B cell (primary cell): ENCODE measurements around the gene ATP1B3. TPM values are rescaled to one million over a fixed set of nuclear protein-coding genes. Genes with fewer than 3 reads are reported as not detected.

Source experiments
- ATAC-seq: fragments of 200-7000 bp; cut with Tn5 transposase; one replicate; pipeline ENCODE4 v1.10.0; 2021; ENCODE audit warnings: low read depth, mild to moderate bottlenecking, moderate number of reproducible peaks, moderate library complexity
- CTCF ChIA-PET: fragments of 350-600 bp; sonication (Branson Sonifier 250); formaldehyde crosslinking; loops from one replicate; lab custom pipeline; 2021; ENCODE audit warnings: antibody characterized with exemption, inconsistent platforms; lab: Charles Lee
- POLR2A ChIA-PET: fragments of 350-600 bp; sonication (Branson Sonifier 250); formaldehyde crosslinking; loops from one replicate; lab custom pipeline; 2021; ENCODE audit warnings: antibody characterized with exemption; lab: Charles Lee
- DNase-seq: peaks from one replicate; pipeline ENCODE4 v3.0.0; 2013
- H2AFZ ChIP-seq: 2 replicates; pipeline ENCODE4 v1.6.1; 2012; ENCODE audit warnings: mild to moderate bottlenecking, low read depth, low read length; ENCODE audit not compliant: insufficient read depth, poor library complexity, severe bottlenecking
- H3K27ac ChIP-seq, 2 donors: 1 replicate in 1 of 2; 2 replicates in 1 of 2; pipeline ENCODE4 v1.5.1; 2012 to 2013; ENCODE audit warnings: low read length in 2 of 2, mild to moderate bottlenecking in 2 of 2, moderate library complexity in 1 of 2
- H3K27me3 ChIP-seq, 4 experiments: fragments of 200-600 bp in 1 of 4; sonication (generic) in 1 of 4; replicated peaks in 1 of 4; 1 replicate in 2 of 4; 2 replicates in 2 of 4; pipeline versions ENCODE4 v1.6.1 to v1.7.0; 2013 to 2016; ENCODE audit warnings: low read length in 3 of 4, mild to moderate bottlenecking in 2 of 4, mixed read lengths in 1 of 4, moderate library complexity in 1 of 4; ENCODE audit not compliant: insufficient read depth in 4 of 4, control insufficient read depth in 3 of 4; ENCODE audit errors: control extremely low read depth in 1 of 4
- H3K36me3 ChIP-seq, 2 experiments: replicated peaks in 1 of 2; 1 replicate in 1 of 2; 2 replicates in 1 of 2; pipeline versions ENCODE4 v1.6.1 to v1.7.1; 2013; ENCODE audit warnings: low read length in 1 of 2; ENCODE audit not compliant: insufficient read depth in 2 of 2, control insufficient read depth in 1 of 2; ENCODE audit errors: control extremely low read depth in 1 of 2, extremely low read depth in 1 of 2
- H3K4me1 ChIP-seq, 2 donors: fragments of 200-600 bp in 1 of 2; sonication (generic) in 1 of 2; 1 replicate in 1 of 2; 2 replicates in 1 of 2; pipeline versions ENCODE4 v1.5.1 to v1.6.1; 2013 to 2017; ENCODE audit warnings: low read length in 2 of 2; ENCODE audit not compliant: control insufficient read depth in 2 of 2, insufficient read depth in 2 of 2
- H3K4me2 ChIP-seq: replicated peaks from 2 replicates; pipeline ENCODE3; 2012; ENCODE audit warnings: mild to moderate bottlenecking, low read depth, low read length; ENCODE audit not compliant: poor library complexity, severe bottlenecking
- H3K4me3 ChIP-seq, 5 experiments: fragments of 200-600 bp in 1 of 5; sonication (generic) in 1 of 5; 1 replicate in 3 of 5; 2 replicates in 2 of 5; pipeline versions ENCODE4 v1.5.1 to v1.7.0; 2011 to 2016; ENCODE audit warnings: low read length in 4 of 5, mild to moderate bottlenecking in 4 of 5, low read depth in 2 of 5, control low read depth in 1 of 5, moderate library complexity in 1 of 5; ENCODE audit not compliant: insufficient read depth in 1 of 5; ENCODE audit errors: control extremely low read depth in 1 of 5, extremely low read depth in 1 of 5
- H3K79me2 ChIP-seq: fragments of 200-600 bp; sonication (generic); one replicate; pipeline ENCODE4 v1.6.0; 2016; ENCODE audit warnings: low read length; ENCODE audit not compliant: control insufficient read depth, insufficient read depth
- H3K9ac ChIP-seq: fragments of 200-600 bp; sonication (generic); 2 replicates; pipeline ENCODE4 v1.6.1; 2017; ENCODE audit warnings: mild to moderate bottlenecking, low read length, moderate library complexity
- H3K9me3 ChIP-seq, 3 donors: one replicate each; pipeline versions ENCODE4 v1.6.1 to v1.7.1; 2013; ENCODE audit warnings: low read length in 2 of 3; ENCODE audit not compliant: control insufficient read depth in 2 of 3, insufficient read depth in 1 of 3; ENCODE audit errors: control extremely low read depth in 1 of 3
- H4K20me1 ChIP-seq: 2 replicates; pipeline ENCODE4 v1.6.0; 2012; ENCODE audit warnings: mild to moderate bottlenecking, low read length; ENCODE audit not compliant: insufficient read depth, control insufficient read depth, poor library complexity, severe bottlenecking
- H3K27ac Mint-ChIP-seq: one replicate; pipeline ENCODE4 v1.8.0; 2021; ENCODE audit warnings: mixed read lengths
- H3K27me3 Mint-ChIP-seq: one replicate; pipeline ENCODE4 v1.8.0; 2021; ENCODE audit warnings: mixed read lengths
- H3K4me1 Mint-ChIP-seq: one replicate; pipeline ENCODE4 v1.8.0; 2021; ENCODE audit warnings: mixed read lengths
- H3K4me3 Mint-ChIP-seq: one replicate; pipeline ENCODE4 v1.8.0; 2021; ENCODE audit warnings: mixed read lengths
- H3K9me3 Mint-ChIP-seq: one replicate; pipeline ENCODE4 v1.8.0; 2022; ENCODE audit warnings: mixed read lengths; ENCODE audit not compliant: insufficient read depth
- EZH2 ChIP-seq: IDR thresholded peaks from 2 replicates; pipeline ENCODE4 v1.6.1; 2012; ENCODE audit warnings: borderline replicate concordance, low read depth, mild to moderate bottlenecking, moderate library complexity, low read length; ENCODE audit not compliant: insufficient read depth, poor library complexity, severe bottlenecking
- WGBS: methylation state at CpG from one replicate; pipeline ENCODE4 v1.1.5; 2013; ENCODE audit warnings: missing lambda C conversion rate; ENCODE audit not compliant: insufficient coverage; 5-methylcytosine and 5-hydroxymethylcytosine counted together
- intact Hi-C: fragments of 100-400 bp; cut with micrococcal nuclease; formaldehyde crosslinking; loops from one replicate; pipeline ENCODE4 v1.10.0; 2022
- polyA plus RNA-seq: library from polyadenylated mRNA; depleted of rRNA; stranded (reverse); fragments of >200 nt; gene quantifications from 2 replicates; pipeline ENCODE4 v1.2.3, GENCODE V29; 2012
- total RNA-seq, 2 donors: library from RNA; stranded (reverse); fragments of 120-200 nt in 1 of 2; gene quantifications; 1 replicate in 1 of 2; 2 replicates in 1 of 2; pipeline versions ENCODE4 v1.2.3 to v1.2.4, GENCODE V29; 2013 to 2022
- TF ChIP-seq, protein P1 (sequence below): fragments of 200-600 bp; IDR thresholded peaks from one replicate; pipeline ENCODE4 v1.8.0; 2022; ENCODE audit warnings: antibody characterized with exemption, mild to moderate bottlenecking

The ATP1B3 gene
- total and polyA plus RNA-seq, 2 donors (not counting 1 experiment from before 2014, with no cell fraction given) = 20.7 to 28.8 TPM

DNA sequence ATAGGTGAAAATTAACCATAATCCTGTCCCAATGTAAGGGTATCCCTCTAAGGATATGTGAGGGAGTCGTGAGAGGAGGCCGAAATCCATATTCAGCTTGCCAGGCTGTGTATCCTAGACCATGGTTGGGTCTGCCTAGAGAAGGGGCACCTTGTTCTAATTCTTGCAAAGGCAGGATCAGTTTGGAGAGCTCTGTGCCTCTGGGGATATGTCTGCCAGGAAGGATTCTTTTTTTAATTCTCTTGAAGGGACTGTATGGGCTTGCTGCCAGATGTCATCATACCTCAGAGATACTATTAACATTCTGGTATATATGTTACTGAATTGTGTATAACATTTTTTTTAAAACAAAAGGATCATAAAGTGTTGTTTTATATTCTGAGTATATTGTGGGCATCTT, 2.4 kb downstream of the ATP1B3 start:
- TF ChIP-seq, protein P1, sequence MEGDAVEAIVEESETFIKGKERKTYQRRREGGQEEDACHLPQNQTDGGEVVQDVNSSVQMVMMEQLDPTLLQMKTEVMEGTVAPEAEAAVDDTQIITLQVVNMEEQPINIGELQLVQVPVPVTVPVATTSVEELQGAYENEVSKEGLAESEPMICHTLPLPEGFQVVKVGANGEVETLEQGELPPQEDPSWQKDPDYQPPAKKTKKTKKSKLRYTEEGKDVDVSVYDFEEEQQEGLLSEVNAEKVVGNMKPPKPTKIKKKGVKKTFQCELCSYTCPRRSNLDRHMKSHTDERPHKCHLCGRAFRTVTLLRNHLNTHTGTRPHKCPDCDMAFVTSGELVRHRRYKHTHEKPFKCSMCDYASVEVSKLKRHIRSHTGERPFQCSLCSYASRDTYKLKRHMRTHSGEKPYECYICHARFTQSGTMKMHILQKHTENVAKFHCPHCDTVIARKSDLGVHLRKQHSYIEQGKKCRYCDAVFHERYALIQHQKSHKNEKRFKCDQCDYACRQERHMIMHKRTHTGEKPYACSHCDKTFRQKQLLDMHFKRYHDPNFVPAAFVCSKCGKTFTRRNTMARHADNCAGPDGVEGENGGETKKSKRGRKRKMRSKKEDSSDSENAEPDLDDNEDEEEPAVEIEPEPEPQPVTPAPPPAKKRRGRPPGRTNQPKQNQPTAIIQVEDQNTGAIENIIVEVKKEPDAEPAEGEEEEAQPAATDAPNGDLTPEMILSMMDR = no peak
- TF ChIP-seq EZH2 = no peak
- intact Hi-C loops = loop anchor here (5.0 to 10.0 kb wide), 5 partner anchors 33 to 698 kb away; partner anchors contain the start of genes ATR, GK5 and XRN1
- Mint-ChIP-seq H3K9me3 (no peaks in the 10 kb centered on the region), H3K4me1 (peaks cover 32% of the 10 kb centered on the region), H3K27ac (no peak overlapping the region), H3K27me3 (no peaks in the 10 kb centered on the region), H3K4me3 (no peak overlapping the region)
- Histone ChIP-seq H3K4me2 (no peak overlapping the region), H2AFZ (no peak overlapping the region), H3K4me1 (peaks cover 8 to 15% of the 10 kb centered on the region in 2 donors), H4K20me1 (no peaks in the 10 kb centered on the region), H3K9me3 (no peaks in the 10 kb centered on the region), H3K27ac (no peak overlapping the region), H3K27me3 (no peaks in the 10 kb centered on the region), H3K36me3 (no peaks in the 10 kb centered on the region), H3K9ac (no peak overlapping the region), H3K4me3 (no peak overlapping the region), H3K79me2 (peaks cover 58% of the 10 kb centered on the region)
- WGBS = 83% methylated on average over 2 of the region's 2 CpGs
- DNase-seq (no peak), ATAC-seq (no peak)
- CTCF ChIA-PET = interaction anchor here (2.8 kb wide), 1 partner anchor 34 kb away, joined by 12 read pairs; no protein-coding TSS in a partner anchor
- POLR2A ChIA-PET = no interaction called here

DNA sequence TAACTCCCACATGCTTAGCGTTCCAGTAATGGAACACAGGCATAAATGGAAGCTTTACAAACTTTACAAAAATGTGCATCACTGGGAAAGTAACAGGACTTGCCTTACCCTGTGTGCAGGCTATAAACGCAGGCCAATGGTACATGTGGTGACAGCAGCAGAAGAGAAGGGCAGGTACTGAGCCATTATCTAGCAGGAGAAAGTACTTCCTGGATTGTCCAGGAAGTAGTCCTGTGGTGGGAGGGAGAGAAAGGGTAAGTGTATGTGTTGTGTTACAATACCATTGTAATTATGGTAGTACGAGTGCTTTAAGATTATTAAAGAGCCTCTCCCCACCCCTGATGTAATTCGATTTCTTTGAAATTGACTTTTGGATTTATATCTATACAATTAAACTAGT, 5.3 kb downstream of the ATP1B3 start:
- intact Hi-C loops = no loop called here
- Mint-ChIP-seq H3K4me1 (peaks cover 29% of the 10 kb centered on the region), H3K4me3 (no peak overlapping the region), H3K9me3 (no peaks in the 10 kb centered on the region), H3K27ac (no peak overlapping the region), H3K27me3 (no peaks in the 10 kb centered on the region)
- Histone ChIP-seq H3K9me3 (no peaks in the 10 kb centered on the region), H3K36me3 (peaks cover 0 to 2% of the 10 kb centered on the region in 2 experiments), H3K4me2 (no peak overlapping the region), H2AFZ (no peak overlapping the region), H4K20me1 (no peaks in the 10 kb centered on the region), H3K79me2 (peaks cover 85% of the 10 kb centered on the region), H3K9ac (no peak overlapping the region), H3K27ac (no peak overlapping the region), H3K4me1 (peaks cover 5 to 9% of the 10 kb centered on the region in 2 donors), H3K27me3 (no peaks in the 10 kb centered on the region), H3K4me3 (no peak overlapping the region)
- POLR2A ChIA-PET = no interaction called here
- no peak for DNase-seq
- ATAC-seq = no peak
- 89% methylated on average over 2 of the region's 4 CpGs for WGBS
- TF ChIP-seq EZH2 = no peak
- TF ChIP-seq, protein P1 = no peak
- CTCF ChIA-PET = no interaction called here
